GM23248 (cell line): Measurements from ENCODE around the gene SUDS3. TPM values are rescaled to one million over a fixed set of nuclear protein-coding genes. Genes with fewer than 3 reads are reported as not detected.

Source experiments
- DNase-seq: peaks from one replicate; pipeline ENCODE4 v3.0.0-alpha.2; 2015
- H2AFZ ChIP-seq: fragments of 200-600 bp; sonication (generic); 2 replicates; pipeline ENCODE4 v1.6.1; 2016; ENCODE audit warnings: antibody characterized with exemption
- H3F3A ChIP-seq: fragments of 200-600 bp; sonication (generic); 2 replicates; pipeline ENCODE4 v1.6.1; 2016; ENCODE audit warnings: mild to moderate bottlenecking, antibody characterized with exemption, mixed run types; ENCODE audit not compliant: insufficient read depth
- H3K27ac ChIP-seq: fragments of 200-600 bp; sonication (generic); 2 replicates; pipeline ENCODE4 v1.5.1; 2016; ENCODE audit warnings: mild to moderate bottlenecking
- H3K27me3 ChIP-seq: fragments of 200-600 bp; sonication (generic); replicated peaks from 2 replicates; pipeline ENCODE4 v1.6.1; 2016; ENCODE audit warnings: mild to moderate bottlenecking; ENCODE audit not compliant: insufficient read depth
- H3K36me3 ChIP-seq: fragments of 200-600 bp; sonication (generic); 2 replicates; pipeline ENCODE4 v1.6.1; 2016; ENCODE audit warnings: low read depth, mild to moderate bottlenecking
- H3K4me1 ChIP-seq: fragments of 200-600 bp; sonication (generic); 2 replicates; pipeline ENCODE4 v1.6.1; 2016; ENCODE audit warnings: mild to moderate bottlenecking; ENCODE audit not compliant: insufficient read depth
- H3K4me2 ChIP-seq: fragments of 200-600 bp; sonication (generic); one replicate; pipeline ENCODE4 v1.6.1; 2016; ENCODE audit warnings: mild to moderate bottlenecking; ENCODE audit not compliant: unreplicated experiment
- H3K4me3 ChIP-seq: fragments of 200-600 bp; sonication (generic); 2 replicates; pipeline ENCODE4 v1.5.1; 2016; ENCODE audit warnings: mild to moderate bottlenecking
- H3K79me2 ChIP-seq: fragments of 200-600 bp; sonication (generic); 2 replicates; pipeline ENCODE4 v1.6.1; 2016; ENCODE audit warnings: mild to moderate bottlenecking; ENCODE audit not compliant: insufficient read depth
- H3K9ac ChIP-seq: fragments of 200-600 bp; sonication (generic); 2 replicates; pipeline ENCODE4 v1.6.1; 2016; ENCODE audit warnings: mild to moderate bottlenecking
- H3K9me2 ChIP-seq: fragments of 200-600 bp; sonication (generic); 2 replicates; pipeline ENCODE4 v1.6.1; 2016; ENCODE audit warnings: mixed run types, mild to moderate bottlenecking, moderate library complexity; ENCODE audit not compliant: insufficient read depth
- H3K9me3 ChIP-seq: fragments of 200-600 bp; sonication (generic); one replicate; pipeline ENCODE4 v1.6.1; 2017; ENCODE audit warnings: low read depth
- H4K20me1 ChIP-seq: fragments of 200-600 bp; sonication (generic); 2 replicates; pipeline ENCODE4 v1.6.0; 2016; ENCODE audit not compliant: insufficient read depth
- EZH2 ChIP-seq: fragments of 200-600 bp; sonication (generic); IDR thresholded peaks from 2 replicates; pipeline ENCODE4 v1.6.1; 2018; ENCODE audit warnings: antibody characterized with exemption, mild to moderate bottlenecking; ENCODE audit not compliant: insufficient read depth, poor library complexity, severe bottlenecking
- EZH2phosphoT487 ChIP-seq: fragments of 200-600 bp; sonication (generic); IDR thresholded peaks from 2 replicates; pipeline ENCODE4 v1.6.1; 2018; ENCODE audit warnings: antibody characterized with exemption, moderate library complexity, mild to moderate bottlenecking, low read depth; ENCODE audit not compliant: insufficient read depth
- WGBS, 2 experiments: methylation state at CpG; one replicate each; pipeline ENCODE4 v1.1.6; 2015 to 2017; ENCODE audit warnings: low lambda C conversion rate in 2 of 2, low coverage in 1 of 2; ENCODE audit errors: missing lambda C conversion rate in 2 of 2; 5-methylcytosine and 5-hydroxymethylcytosine counted together
- in situ Hi-C: fragments of 300-500 bp; cut with MboI; formaldehyde crosslinking; loops from 2 replicates; pipeline ENCODE4 v1.15.0; 2020
- polyA plus RNA-seq: library from polyadenylated mRNA; unstranded; fragments of >200 nt; fragmentation: Nextera tagmentation; extraction: Ambion mirVana; gene quantifications from 2 replicates; pipeline ENCODE4 v1.2.1, GENCODE V29; 2016
- total RNA-seq: library from RNA; depleted of rRNA; stranded (reverse); fragments of >200 nt; shearing (Covaris generic); gene quantifications from 2 replicates; pipeline ENCODE4 v1.2.3, GENCODE V29; 2014; rRNA removed

Gene SUDS3
- total and polyA plus RNA-seq, 2 experiments from 2014 or later = 17.6 to 27.1 TPM

GRCh38 chr12:118459110-118459509 lies 82.8 kb downstream of the SUDS3 start:
- TF ChIP-seq EZH2 (no peak), EZH2phosphoT487 (no peak)
- in situ Hi-C loops = no loop called here
- no peak overlapping the region for H3K9ac ChIP-seq
- H3K4me3 ChIP-seq = no peak overlapping the region
- no peaks in the 10 kb centered on the region for H3K4me1 ChIP-seq
- no peak for DNase-seq
- no peak overlapping the region for H3K27ac ChIP-seq
- no peaks in the 10 kb centered on the region for H3K9me2 ChIP-seq
- no peak overlapping the region for H3K4me2 ChIP-seq
- H4K20me1 ChIP-seq = no peaks in the 10 kb centered on the region
- no peaks in the 10 kb centered on the region for H3K9me3 ChIP-seq
- H3F3A ChIP-seq = no peaks in the 10 kb centered on the region
- H3K79me2 ChIP-seq = no peaks in the 10 kb centered on the region
- H3K27me3 ChIP-seq = no peaks in the 10 kb centered on the region
- no peaks in the 10 kb centered on the region for H3K36me3 ChIP-seq
- H2AFZ ChIP-seq = no peak overlapping the region
- WGBS, 2 experiments = 45 to 59% methylated on average over 4 of the region's 4 CpGs

- Histone ChIP-seq H3K4me1 (no peaks in the 10 kb centered on the region), H3K27me3 (no peaks in the 10 kb centered on the region), H2AFZ (no peak overlapping the region), H3K4me3 (no peak overlapping the region), H3K9me3 (no peaks in the 10 kb centered on the region), H3K9ac (no peak overlapping the region), H3F3A (no peaks in the 10 kb centered on the region), H4K20me1 (no peaks in the 10 kb centered on the region), H3K27ac (no peak overlapping the region), H3K79me2 (no peaks in the 10 kb centered on the region), H3K36me3 (no peaks in the 10 kb centered on the region), H3K4me2 (no peak overlapping the region), H3K9me2 (no peaks in the 10 kb centered on the region)
- in situ Hi-C loops = no loop called here
- TF ChIP-seq EZH2 (no peak), EZH2phosphoT487 (no peak)
- DNase-seq = no peak
- WGBS, 2 experiments = 39 to 43% methylated on average over 4 of the region's 4 CpGs
Observed at GRCh38 chr12:118463677-118464076, 87.3 kb downstream of the SUDS3 start.

DNA sequence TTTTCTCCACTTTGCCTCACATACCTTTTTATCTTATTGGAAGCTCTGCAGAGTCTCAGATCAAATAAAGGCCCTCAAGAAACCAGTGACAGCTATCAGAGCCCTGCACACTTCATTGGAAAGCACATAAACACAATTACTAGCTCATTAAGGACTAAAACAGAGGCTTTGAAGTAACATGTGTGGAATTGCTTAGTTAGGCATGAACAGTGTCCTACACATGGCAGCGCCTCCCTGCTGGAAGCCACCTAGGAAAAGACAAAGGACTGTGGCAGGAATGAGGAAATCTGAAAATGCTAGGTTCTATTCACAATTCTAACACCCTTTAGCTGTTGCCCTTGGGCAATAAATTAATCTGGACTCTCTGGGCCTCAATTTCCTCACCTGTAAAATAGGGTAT lies 89.4 kb downstream of the SUDS3 start:
- Histone ChIP-seq H3K27me3 (no peaks in the 10 kb centered on the region), H3K4me3 (no peak overlapping the region), H3K36me3 (no peaks in the 10 kb centered on the region), H3K4me2 (no peak overlapping the region), H3K4me1 (no peaks in the 10 kb centered on the region), H3K9me2 (no peaks in the 10 kb centered on the region), H3K27ac (no peak overlapping the region), H3K79me2 (no peaks in the 10 kb centered on the region), H3K9ac (no peak overlapping the region), H4K20me1 (no peaks in the 10 kb centered on the region), H3K9me3 (no peaks in the 10 kb centered on the region), H2AFZ (no peak overlapping the region), H3F3A (no peaks in the 10 kb centered on the region)
- DNase-seq = no peak
- no peak for TF ChIP-seq EZH2
- no peak for TF ChIP-seq EZH2phosphoT487
- 76 to 78% methylated on average over 1 of the region's 1 CpG for WGBS, 2 experiments
- in situ Hi-C loops = no loop called here

Other genes starting within 250 kb of the SUDS3 start
- 217 and 267 TPM in 2 replicates for gene PEBP1, start 240.4 kb upstream of the SUDS3 start, total RNA-seq
- 345 and 350 TPM in 2 replicates for gene PEBP1, start 240.4 kb upstream of the SUDS3 start, polyA plus RNA-seq
- 17.8 and 30.0 TPM in 2 replicates for gene TAOK3, start 3.6 kb upstream of the SUDS3 start, total RNA-seq
- 49.8 TPM in 2 replicates for gene TAOK3, start 3.6 kb upstream of the SUDS3 start, polyA plus RNA-seq